Nephron (organoid): ENCODE measurements around the gene PHLPP1.
A peak's percentile ranks its signal among the peaks of the same experiment; 100 is the strongest.

ENCODE experiments used
- H3K27ac Mint-ChIP-seq, 3 experiments: 2 replicates each; pipeline ENCODE4 v1.8.0; 2020; ENCODE audit warnings: mixed read lengths in 3 of 3, mild to moderate bottlenecking in 2 of 3, moderate library complexity in 1 of 3
- H3K27me3 Mint-ChIP-seq: 2 replicates; pipeline ENCODE4 v1.8.0; 2021; ENCODE audit warnings: low read depth, mild to moderate bottlenecking, moderate library complexity, mixed read lengths
- H3K36me3 Mint-ChIP-seq: 2 replicates; pipeline ENCODE4 v1.8.0; 2020; ENCODE audit warnings: low read depth, mixed read lengths
- H3K4me1 Mint-ChIP-seq: 2 replicates; pipeline ENCODE4 v1.8.0; 2020; ENCODE audit warnings: mixed read lengths
- H3K4me3 Mint-ChIP-seq, 3 experiments: 2 replicates each; pipeline ENCODE4 v1.8.0; 2020; ENCODE audit warnings: mild to moderate bottlenecking in 3 of 3, mixed read lengths in 3 of 3, moderate library complexity in 2 of 3
- H3K9me3 Mint-ChIP-seq: 2 replicates; pipeline ENCODE4 v1.8.0; 2020; ENCODE audit warnings: mixed read lengths
- CTCF ChIP-seq, 3 experiments: fragments of 200-600 bp; sonication (generic); IDR thresholded peaks; one replicate each; pipeline ENCODE4 v1.5.0; 2021; ENCODE audit warnings: antibody characterized with exemption in 3 of 3; ENCODE audit not compliant: unreplicated experiment in 3 of 3

PHLPP1 gene

GRCh38 chr18:62987055-62987830, 271.9 kb downstream of the PHLPP1 start:
- peaks cover 9% of the 10 kb centered on the region for H3K27me3 Mint-ChIP-seq
- no peaks in the 10 kb centered on the region for H3K36me3 Mint-ChIP-seq
- H3K4me3 Mint-ChIP-seq: no peak overlapping the region
- H3K27ac Mint-ChIP-seq: no peak overlapping the region
- no peak for TF ChIP-seq CTCF (IDR thresholded peaks at IDR 0.05; ENCODE audit: unreplicated experiment in 3 of 3)
- no peaks in the 10 kb centered on the region for H3K9me3 Mint-ChIP-seq
- peaks cover 15% of the 10 kb centered on the region for H3K4me1 Mint-ChIP-seq

- no peak for TF ChIP-seq CTCF (IDR thresholded peaks at IDR 0.05; ENCODE audit: unreplicated experiment in 3 of 3)
- Mint-ChIP-seq H3K27ac (no peak overlapping the region), H3K4me3 (no peak overlapping the region), H3K9me3 (no peaks in the 10 kb centered on the region), H3K36me3 (no peaks in the 10 kb centered on the region), H3K4me1 (peaks cover 15% of the 10 kb centered on the region), H3K27me3 (peaks cover 9% of the 10 kb centered on the region)
Observed at GRCh38 chr18:62987859-62988258, 272.5 kb downstream of the PHLPP1 start.

GRCh38 chr18:62988471-62988870, 273.1 kb downstream of the PHLPP1 start:
- peak overlapping the region in 1 of 3 experiments; percentile 15 for H3K4me3 Mint-ChIP-seq
- peak overlapping the region in 1 of 3 experiments; percentile 41 for H3K27ac Mint-ChIP-seq
- H3K9me3 Mint-ChIP-seq: no peaks in the 10 kb centered on the region

GRCh38 chr18:62989195-62989594, 273.9 kb downstream of the PHLPP1 start:
- Mint-ChIP-seq H3K4me3 (no peak overlapping the region), H3K4me1 (peaks cover 15% of the 10 kb centered on the region), H3K9me3 (no peaks in the 10 kb centered on the region), H3K27me3 (peaks cover 9% of the 10 kb centered on the region), H3K27ac (peak overlapping the region in 1 of 3 experiments; percentile 41), H3K36me3 (no peaks in the 10 kb centered on the region)
- no peak for TF ChIP-seq CTCF (IDR thresholded peaks at IDR 0.05; ENCODE audit: unreplicated experiment in 3 of 3)

More at GRCh38 chr18:62988471-62988870, 273.1 kb downstream of the PHLPP1 start:
- Mint-ChIP-seq H3K4me1 (peaks cover 15% of the 10 kb centered on the region), H3K36me3 (no peaks in the 10 kb centered on the region), H3K27me3 (peaks cover 9% of the 10 kb centered on the region)
- no peak for TF ChIP-seq CTCF (IDR thresholded peaks at IDR 0.05; ENCODE audit: unreplicated experiment in 3 of 3)

- Mint-ChIP-seq H3K4me1 (peaks cover 15% of the 10 kb centered on the region), H3K4me3 (no peak overlapping the region), H3K27ac (no peak overlapping the region), H3K9me3 (no peaks in the 10 kb centered on the region), H3K27me3 (peaks cover 9% of the 10 kb centered on the region), H3K36me3 (no peaks in the 10 kb centered on the region)
- TF ChIP-seq CTCF (IDR thresholded peaks at IDR 0.05; ENCODE audit: unreplicated experiment in 3 of 3): no peak
Observed at GRCh38 chr18:62990653-62991052, 275.3 kb downstream of the PHLPP1 start.

- Mint-ChIP-seq H3K27ac (no peak overlapping the region), H3K27me3 (peaks cover 6% of the 10 kb centered on the region), H3K4me1 (peaks cover 15% of the 10 kb centered on the region), H3K9me3 (no peaks in the 10 kb centered on the region), H3K36me3 (no peaks in the 10 kb centered on the region), H3K4me3 (no peak overlapping the region)
- TF ChIP-seq CTCF (IDR thresholded peaks at IDR 0.05; ENCODE audit: unreplicated experiment in 3 of 3): no peak
Observed at GRCh38 chr18:62991389-62991788, 276.0 kb downstream of the PHLPP1 start.
